Skin of body (tissue), 2 donors: ENCODE results near the gene CANX. TPM values are rescaled to one million over a fixed set of nuclear protein-coding genes. Genes with fewer than 3 reads are reported as not detected.
"Not testable (repeated sequence)": the region's sequence is repeated elsewhere in the genome, so short reads cannot be mapped to it uniquely, and the experiment has no call there.

Source experiments
- DNase-seq: peaks from one replicate; lab custom pipeline; 2025; lab: John Stamatoyannopoulos, UW
- total RNA-seq: library from RNA; depleted of rRNA; stranded (reverse); fragments of >200 nt; gene quantifications from one replicate; pipeline ENCODE4 v1.2.3, GENCODE V29; 2014

Gene CANX
- total RNA-seq, 1 donor from 2014 or later = 263 TPM

DNA sequence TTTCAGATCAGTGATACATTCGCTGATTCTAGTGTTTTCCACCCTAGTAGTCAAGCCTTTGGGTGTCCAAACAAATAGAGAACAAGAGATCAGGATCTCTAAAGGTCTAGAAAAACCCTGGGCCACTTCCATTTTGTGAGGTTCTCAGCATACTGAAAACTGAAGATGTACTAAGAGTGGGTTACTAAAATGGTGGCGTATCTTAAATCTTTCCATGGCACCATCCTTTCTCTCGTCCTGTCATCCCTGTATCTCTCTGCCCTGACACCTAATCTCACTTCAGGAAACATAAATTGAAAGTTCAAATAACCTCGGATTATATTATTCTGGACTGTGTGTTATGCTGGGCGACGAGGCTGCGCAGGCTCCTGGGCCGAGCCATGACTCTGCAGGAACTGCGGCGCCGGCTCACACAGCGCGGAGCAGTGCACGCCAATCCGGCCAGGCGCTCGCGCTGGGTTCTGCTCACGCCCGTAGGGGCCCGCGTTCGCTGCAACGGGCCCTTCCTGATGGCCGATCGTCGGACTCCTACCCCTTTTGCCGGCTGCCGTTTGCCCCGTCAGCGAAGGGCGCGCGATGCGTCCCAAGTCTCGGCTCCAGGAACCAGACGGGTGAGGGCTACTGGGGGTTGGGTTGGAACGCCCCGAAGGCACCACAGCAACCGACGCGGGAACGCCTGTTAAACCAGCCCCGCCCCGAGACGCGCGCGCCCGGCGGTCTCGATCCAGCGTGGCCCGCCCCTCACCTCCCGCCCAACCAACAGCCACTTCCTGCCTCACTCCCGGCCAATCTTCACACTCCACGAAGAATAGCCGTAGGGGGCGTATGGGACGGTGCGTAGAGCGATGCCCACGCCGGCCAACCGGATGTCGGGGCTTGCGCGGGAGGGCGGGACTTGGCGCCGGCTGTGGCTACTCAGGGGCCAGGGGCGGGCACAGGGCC, 503 bp upstream of the CANX start:
- DNase-seq = peak; percentile 99

- DNase-seq = no peak
These were observed 960 bp downstream of the CANX start for GRCh38 chr5:179699616-179700237.

DNA sequence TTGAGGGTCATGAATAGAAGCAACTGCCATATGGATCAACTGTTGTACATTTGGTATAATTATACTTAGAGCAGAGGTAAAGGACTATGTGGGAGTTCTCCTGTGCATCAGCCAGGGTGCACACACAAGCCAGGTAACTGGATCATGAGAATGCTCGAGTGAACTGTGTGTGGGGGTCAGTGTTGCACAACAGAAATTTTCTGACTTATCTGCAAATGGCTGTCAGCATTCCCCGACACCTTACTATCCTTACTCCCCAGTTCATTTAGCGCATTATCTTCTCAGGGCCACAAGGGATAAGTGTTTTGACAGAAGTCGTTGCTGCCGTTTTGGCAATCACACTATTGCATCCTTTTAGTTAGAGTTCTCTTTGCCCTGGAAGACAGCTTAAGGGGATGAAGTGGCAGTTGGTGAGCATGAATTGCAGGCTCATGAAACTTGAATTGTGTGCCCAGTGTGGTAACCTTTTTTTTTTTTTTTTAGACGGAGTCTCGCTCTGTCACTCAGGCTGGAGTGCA, 1.7 kb downstream of the CANX start:
- DNase-seq = no peak

- DNase-seq = no peak
These were observed 17.5 kb downstream of the CANX start for GRCh38 chr5:179716286-179716685.

DNA sequence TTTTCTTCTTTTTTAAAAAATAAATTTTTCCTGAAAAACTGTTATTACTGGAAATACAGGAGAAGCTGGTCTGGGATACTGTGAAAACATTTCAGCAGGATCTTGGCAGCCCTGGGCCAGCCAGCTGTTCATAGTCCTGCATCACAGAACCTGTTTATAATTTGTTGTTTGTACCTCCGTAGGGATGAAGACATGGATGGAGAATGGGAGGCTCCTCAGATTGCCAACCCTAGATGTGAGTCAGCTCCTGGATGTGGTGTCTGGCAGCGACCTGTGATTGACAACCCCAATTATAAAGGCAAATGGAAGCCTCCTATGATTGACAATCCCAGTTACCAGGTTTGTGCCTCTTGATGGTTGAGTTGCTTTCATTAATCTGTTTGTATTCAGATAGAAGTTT, 21.5 kb downstream of the CANX start:
- DNase-seq = no peak

DNA sequence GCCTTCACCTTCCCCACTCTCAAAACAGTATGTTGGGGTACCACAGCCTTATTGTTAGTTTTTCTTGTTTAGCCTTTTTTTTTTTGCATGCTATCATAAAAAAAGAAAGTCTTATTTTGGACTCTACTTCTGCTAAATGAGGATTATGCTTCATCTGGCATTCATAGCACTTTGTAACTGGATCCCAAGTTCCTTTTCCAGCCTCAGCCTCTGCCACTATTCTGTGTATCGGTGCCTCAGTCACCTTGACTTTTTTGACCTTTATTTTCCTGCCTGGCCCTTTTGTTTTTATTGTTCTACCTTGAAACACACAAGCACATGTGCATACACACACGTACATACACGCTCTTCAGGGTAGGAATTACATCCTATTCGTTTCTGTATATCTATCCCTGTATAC, 25.4 kb downstream of the CANX start:
- no peak for DNase-seq

GRCh38 chr5:179727106-179727505, 28.3 kb downstream of the CANX start:
- DNase-seq = no peak

DNA sequence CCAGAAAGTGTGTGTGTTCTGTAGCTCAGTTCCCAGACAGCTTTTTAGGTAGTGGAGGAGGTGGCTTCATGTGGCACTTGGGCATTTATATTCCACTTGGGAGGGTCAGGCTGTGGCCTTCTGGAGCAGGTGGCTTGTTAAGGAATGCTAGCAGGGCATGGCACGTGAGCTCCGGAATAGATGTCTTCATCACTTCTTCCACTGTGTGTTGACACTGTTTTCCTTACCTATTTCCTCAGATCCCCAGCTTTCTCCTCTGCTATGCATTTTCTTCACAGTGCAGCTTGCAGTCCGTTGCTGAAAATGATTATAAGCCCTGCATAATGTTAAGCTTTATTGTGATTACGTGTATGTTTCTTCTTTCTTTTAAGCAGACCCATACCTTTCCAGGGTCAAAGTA, 30.5 kb downstream of the CANX start:
- DNase-seq = no peak

DNA sequence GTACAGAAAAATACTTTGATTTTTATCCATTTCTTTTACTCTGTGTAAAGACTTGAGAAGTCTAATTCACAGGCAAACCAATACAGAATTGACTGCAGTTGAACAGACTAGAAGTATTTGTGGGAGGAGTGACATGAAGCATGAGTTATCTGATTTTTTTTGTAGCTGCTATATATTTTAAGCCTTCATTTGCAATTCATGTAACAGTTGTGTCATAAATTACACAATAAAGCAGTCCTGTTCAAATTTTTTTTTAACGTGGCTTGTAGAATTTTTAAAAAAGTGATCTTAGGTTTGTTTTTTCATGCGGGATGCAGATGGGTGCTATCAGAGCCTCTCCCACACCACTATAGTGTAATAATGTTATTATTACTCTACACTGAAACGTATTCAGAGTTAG, 31.0 kb downstream of the CANX start:
- DNase-seq = no peak

GRCh38 chr5:179730356-179730755, 31.6 kb downstream of the CANX start:
- DNase-seq = no peak

DNA sequence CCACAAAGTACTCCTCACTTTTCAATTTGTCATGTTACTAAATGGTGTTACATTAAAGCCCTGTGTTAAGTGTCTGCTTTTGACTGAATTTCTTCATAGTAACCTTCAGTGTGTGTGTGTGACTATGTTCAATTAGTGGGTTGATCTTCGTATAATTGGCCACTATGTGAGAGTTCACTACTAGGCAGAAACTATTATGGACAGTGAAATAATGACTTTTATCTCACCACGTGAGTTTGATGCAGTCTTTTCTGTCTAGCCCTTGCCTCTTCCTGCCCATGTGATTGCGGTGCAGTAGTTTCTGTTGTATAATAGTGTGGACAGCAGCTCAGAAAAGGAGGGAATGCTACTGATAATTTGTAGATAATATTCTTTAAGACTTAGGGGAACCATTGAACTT, 32.1 kb downstream of the CANX start:
- no peak for DNase-seq

DNA sequence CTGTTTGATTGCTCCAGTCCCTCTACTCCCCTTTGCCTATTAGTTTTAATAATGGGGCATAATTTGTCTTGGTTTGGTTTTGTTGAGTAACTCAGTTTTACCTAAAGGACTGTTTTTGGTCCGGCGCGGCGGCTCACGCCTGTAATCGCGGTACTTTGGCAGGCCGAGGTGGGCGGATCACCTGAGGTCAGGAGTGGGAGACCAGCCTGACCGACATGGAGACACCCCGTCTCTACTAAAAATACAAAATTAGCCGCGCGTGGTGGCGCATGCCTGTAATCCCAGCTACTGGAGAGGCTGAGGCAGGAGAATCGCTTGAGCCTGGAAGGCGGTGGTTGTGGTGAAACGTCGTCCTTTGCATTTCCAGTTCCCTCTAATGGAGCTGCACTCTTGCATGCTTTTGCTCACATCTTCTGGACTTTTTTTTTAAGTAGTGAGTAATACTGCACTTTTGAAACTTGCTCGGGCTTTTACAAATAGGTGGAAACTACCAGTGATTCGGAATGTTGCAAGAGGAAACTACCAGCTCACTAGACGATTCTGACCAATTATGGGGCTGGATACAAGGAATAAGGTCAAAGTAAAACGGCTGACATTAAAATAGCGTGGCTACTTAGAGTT, 33.1 kb downstream of the CANX start:
- peak; percentile 66 for DNase-seq

- DNase-seq = peak; percentile 99
These were observed 33.7 kb downstream of the CANX start, which contains the start of gene MAML1 for GRCh38 chr5:179732412-179732917. TSS of gene MAML1 (plus strand) at chr5:179732822. CDS start at chr5:179733113, 291 bp downstream.

GRCh38 chr5:179732918-179733771, 34.4 kb downstream of the CANX start:
- DNase-seq = no peak

DNA sequence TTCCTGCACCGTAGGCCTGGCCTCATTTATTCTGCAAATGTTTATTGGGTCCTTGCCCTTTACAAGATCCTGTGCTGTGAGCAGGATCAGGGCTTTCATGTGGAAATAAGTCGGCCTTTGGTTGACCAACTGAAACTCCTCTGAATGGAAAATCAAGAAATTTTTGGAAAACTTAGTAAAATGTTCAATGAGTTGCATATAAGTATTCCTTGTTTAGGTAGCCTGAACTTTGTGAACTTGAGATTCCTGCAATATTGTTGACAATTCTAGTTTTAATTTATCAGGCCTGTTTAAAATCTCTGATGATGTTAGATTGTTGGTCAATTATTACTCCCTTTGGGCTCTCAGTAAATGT, 35.0 kb downstream of the CANX start:
- DNase-seq = no peak

DNA sequence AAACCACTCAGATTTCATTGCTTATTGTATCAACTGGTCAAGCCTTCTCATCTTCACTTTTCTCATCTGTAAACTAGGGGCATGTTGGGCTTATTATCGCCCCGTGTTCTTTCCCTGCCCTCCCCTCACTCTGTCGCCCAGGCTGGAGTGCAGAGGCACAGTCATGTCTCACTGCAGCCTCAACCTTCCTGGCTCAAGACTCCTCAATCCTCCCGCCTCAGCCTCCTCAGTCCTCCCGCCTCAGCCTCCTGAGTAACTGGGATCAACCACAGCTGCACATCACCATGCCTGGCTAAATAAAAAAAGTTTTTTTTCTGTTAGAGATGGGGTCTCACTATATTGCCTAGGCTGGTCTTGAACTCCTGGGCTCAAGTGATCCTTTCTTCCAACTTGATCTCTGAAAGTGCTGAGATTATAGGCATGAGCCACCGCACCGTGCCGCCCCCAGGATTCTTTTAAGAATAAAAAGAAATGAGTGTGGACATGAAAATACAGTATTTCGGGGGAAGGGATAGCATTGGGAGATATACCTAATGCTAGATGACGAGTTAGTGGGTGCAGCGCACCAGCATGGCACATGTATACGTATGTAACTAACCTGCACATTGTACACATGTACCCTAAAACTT, 35.9 kb downstream of the CANX start:
- DNase-seq = no peak

- no peak for DNase-seq
These were observed 40.0 kb downstream of the CANX start for GRCh38 chr5:179738742-179739141.

GRCh38 chr5:179744106-179744505, 45.3 kb downstream of the CANX start:
- DNase-seq = not testable (repeated sequence)

GRCh38 chr5:179746872-179747271, 48.1 kb downstream of the CANX start:
- no peak for DNase-seq

GRCh38 chr5:179747811-179748210, 49.0 kb downstream of the CANX start:
- no peak for DNase-seq
